GM12892 (cell line): ENCODE measurements around the gene BEND3.
"Not testable (repeated sequence)": the region's sequence is repeated elsewhere in the genome, so short reads cannot be mapped to it uniquely, and the experiment has no call there.

Source experiments
- DNase-seq: peaks from one replicate; pipeline ENCODE4 v3.0.0; 2011; ENCODE audit not compliant: insufficient read length
- FAIRE-seq: peaks from 2 replicates; lab custom pipeline; 2011; peaks lifted over from hg19 to GRCh38; lab: Jason Lieb, UNC
- POLR2A ChIP-seq: IDR thresholded peaks from 2 replicates; pipeline ENCODE4 v1.6.1; 2011; ENCODE audit warnings: low read depth, low read length, control low read depth
- POLR2AphosphoS5 ChIP-seq: IDR thresholded peaks from 2 replicates; pipeline ENCODE4 v1.6.1; 2011; ENCODE audit warnings: low read depth, low read length, control low read depth
- TAF1 ChIP-seq: IDR thresholded peaks from 2 replicates; pipeline ENCODE4 v1.6.1; 2011; ENCODE audit warnings: low read depth, mild to moderate bottlenecking, control low read depth, low read length, borderline replicate concordance

BEND3 gene

GRCh38 chr6:107101686-107102413, 13.5 kb downstream of the BEND3 start:
- DNase-seq, result no peak
- TF ChIP-seq POLR2A (no peak), POLR2AphosphoS5 (no peak), TAF1 (no peak)
- FAIRE-seq, result no peak

- no peak for FAIRE-seq
- no peak for DNase-seq
- TF ChIP-seq POLR2AphosphoS5 (no peak), POLR2A (no peak), TAF1 (no peak)
Measured at GRCh38 chr6:107101211-107101610, 14.1 kb downstream of the BEND3 start.

- TF ChIP-seq TAF1 (no peak), POLR2AphosphoS5 (no peak), POLR2A (no peak)
- no peak for DNase-seq
- no peak for FAIRE-seq
Measured at GRCh38 chr6:107098436-107099307, 16.6 kb downstream of the BEND3 start.

- not testable (repeated sequence) for DNase-seq, FAIRE-seq
Measured at GRCh38 chr6:107084459-107084858, 30.9 kb downstream of the BEND3 start.

- FAIRE-seq (no peak), DNase-seq (no peak)
- TF ChIP-seq TAF1, result no peak
- TF ChIP-seq POLR2AphosphoS5, result no peak
- TF ChIP-seq POLR2A, result no peak
Measured at GRCh38 chr6:107083921-107084320, 31.4 kb downstream of the BEND3 start.

- no peak for TF ChIP-seq POLR2A
- TF ChIP-seq TAF1, result no peak
- TF ChIP-seq POLR2AphosphoS5, result no peak
Measured at GRCh38 chr6:107083047-107083768, 32.1 kb downstream of the BEND3 start.

GRCh38 chr6:107082045-107082444, 33.3 kb downstream of the BEND3 start:
- peak; percentile 17 for FAIRE-seq

More at GRCh38 chr6:107083047-107083768, 32.1 kb downstream of the BEND3 start:
- DNase-seq, result no peak
- FAIRE-seq, result no peak

GRCh38 chr6:107080036-107080435, 35.3 kb downstream of the BEND3 start:
- TF ChIP-seq POLR2A (no peak), POLR2AphosphoS5 (no peak), TAF1 (no peak)
- no peak for DNase-seq
- no peak for FAIRE-seq

More at GRCh38 chr6:107082045-107082444, 33.3 kb downstream of the BEND3 start:
- DNase-seq, result no peak
- no peak for TF ChIP-seq TAF1
- TF ChIP-seq POLR2AphosphoS5, result no peak
- TF ChIP-seq POLR2A, result no peak

- TF ChIP-seq POLR2A (no peak), POLR2AphosphoS5 (no peak), TAF1 (no peak)
- DNase-seq, result no peak
- FAIRE-seq, result no peak
Measured at GRCh38 chr6:107079429-107079828, 35.9 kb downstream of the BEND3 start.

GRCh38 chr6:107077710-107078109, 37.6 kb downstream of the BEND3 start:
- DNase-seq (no peak), FAIRE-seq (no peak)
- TF ChIP-seq POLR2A (no peak), POLR2AphosphoS5 (no peak), TAF1 (no peak)

- FAIRE-seq (no peak), DNase-seq (no peak)
- TF ChIP-seq POLR2A (no peak), POLR2AphosphoS5 (no peak), TAF1 (no peak)
Measured at GRCh38 chr6:107075951-107076381, 39.3 kb downstream of the BEND3 start.

- no peak for DNase-seq
- no peak for FAIRE-seq
- no peak for TF ChIP-seq TAF1
Measured at GRCh38 chr6:107070686-107071085, 44.6 kb downstream of the BEND3 start.
